Transverse colon (tissue), 4 donors: Measurements from ENCODE around the gene FAM163A. TPM values are rescaled to one million over a fixed set of nuclear protein-coding genes. Genes with fewer than 3 reads are reported as not detected.

Experiments
- DNase-seq: peaks from one replicate; pipeline ENCODE4 v3.0.0-alpha.2; 2019
- H3K27ac ChIP-seq, 4 donors: fragments of 200-600 bp; sonication (generic); 2 replicates each; pipeline ENCODE4 v1.5.1; 2016 to 2018; ENCODE audit warnings: inconsistent platforms in 4 of 4
- H3K27me3 ChIP-seq: fragments of 200-600 bp; sonication (generic); 2 replicates; pipeline ENCODE4 v1.5.1; 2017; ENCODE audit warnings: inconsistent platforms
- H3K36me3 ChIP-seq, 4 donors: fragments of 200-600 bp; sonication (generic); 2 replicates each; pipeline ENCODE4 v1.5.1; 2017 to 2019; ENCODE audit warnings: inconsistent platforms in 4 of 4
- H3K4me1 ChIP-seq, 4 donors: fragments of 200-600 bp; sonication (generic); 2 replicates each; pipeline ENCODE4 v1.5.1; 2017 to 2020; ENCODE audit warnings: inconsistent platforms in 4 of 4
- H3K4me3 ChIP-seq, 4 donors: fragments of 200-600 bp; sonication (generic); 1 replicate in 1 of 4; 2 replicates in 3 of 4; pipeline versions ENCODE4 v1.5.1 to v1.6.1; 2017 to 2019; ENCODE audit warnings: inconsistent platforms in 4 of 4
- H3K9me3 ChIP-seq, 2 donors: fragments of 200-600 bp; sonication (generic); 2 replicates each; pipeline ENCODE4 v1.5.1; 2017 to 2019; ENCODE audit warnings: inconsistent platforms in 2 of 2
- EP300 ChIP-seq: sonication (generic); formaldehyde crosslinking; IDR thresholded peaks from one replicate; pipeline ENCODE4 v1.6.1; 2017; ENCODE audit warnings: antibody characterized with exemption, low read depth
- POLR2A ChIP-seq: fragments of 450-650 bp; IDR thresholded peaks from one replicate; pipeline ENCODE4 v1.6.1; 2016; ENCODE audit warnings: antibody characterized with exemption, mild to moderate bottlenecking, moderate library complexity
- POLR2AphosphoS5 ChIP-seq, 3 donors: sonication (generic); formaldehyde crosslinking; IDR thresholded peaks; one replicate each; pipeline ENCODE4 v1.6.1; 2016; ENCODE audit warnings: antibody characterized with exemption in 3 of 3
- WGBS, 2 donors: methylation state at CpG; one replicate each; pipeline ENCODE4 v1.1.5; 2018; ENCODE audit warnings: low coverage in 1 of 2; 5-methylcytosine and 5-hydroxymethylcytosine counted together
- in situ Hi-C, 4 donors: fragments of 200-750 bp; cut with MboI; loops; one replicate each; pipeline versions ENCODE4 v1.15.0 to v1.15.1; 2017; ENCODE audit warnings: low sequenced_read_pairs in 3 of 4, low pct_ligation_motif_present in 1 of 4, low pct_unique_long_range_greater_than_20kb in 1 of 4
- intact Hi-C: fragments of 100-400 bp; cut with DNase I; formaldehyde crosslinking; loops from one replicate; pipeline ENCODE4 v1.15.1; 2023; ENCODE audit warnings: low total_unique reads
- total RNA-seq, 4 donors: library from RNA; depleted of rRNA; stranded (reverse); fragments of >200 nt; gene quantifications; one replicate each; pipeline ENCODE4 v1.1.0, GENCODE V29; 2016
- TF ChIP-seq, protein P1 (sequence below), 5 experiments: fragments of 200-600 bp in 3 of 5; fragments of 450-650 bp in 2 of 5; sonication (generic) in 3 of 5; IDR thresholded peaks; 1 replicate in 2 of 5; 2 replicates in 3 of 5; pipeline ENCODE4 v1.5.1; 2016 to 2017; ENCODE audit warnings: antibody characterized with exemption in 5 of 5, inconsistent platforms in 3 of 5, mild to moderate bottlenecking in 2 of 5, moderate library complexity in 1 of 5

The FAM163A gene
- total RNA-seq, 4 donors from 2014 or later: 0.14 to 0.60 (median 0.48) TPM; not detected in 1

GRCh38 chr1:179817056-179817455, 74.0 kb downstream of the FAM163A start:
- Histone ChIP-seq H3K4me1 (peaks cover 0 to 16% (median 9%) of the 10 kb centered on the region in 4 donors), H3K9me3 (no peaks in the 10 kb centered on the region), H3K4me3 (no peak overlapping the region), H3K36me3 (no peaks in the 10 kb centered on the region), H3K27me3 (no peaks in the 10 kb centered on the region), H3K27ac (no peak overlapping the region)
- intact Hi-C loops (no loop called here), in situ Hi-C loops (no loop called here)
- TF ChIP-seq EP300 (no peak), POLR2A (no peak)
- DNase-seq: no peak
- 92 to 97% methylated on average over 2 to 8 of the region's 8 CpGs for WGBS, 2 donors

GRCh38 chr1:179817789-179818188, 74.7 kb downstream of the FAM163A start:
- no peaks in the 10 kb centered on the region for H3K27me3 ChIP-seq
- no peak overlapping the region for H3K4me3 ChIP-seq
- no peak for DNase-seq
- intact Hi-C loops (no loop called here), in situ Hi-C loops (no loop called here)
- TF ChIP-seq POLR2A: no peak
- TF ChIP-seq, protein P1, sequence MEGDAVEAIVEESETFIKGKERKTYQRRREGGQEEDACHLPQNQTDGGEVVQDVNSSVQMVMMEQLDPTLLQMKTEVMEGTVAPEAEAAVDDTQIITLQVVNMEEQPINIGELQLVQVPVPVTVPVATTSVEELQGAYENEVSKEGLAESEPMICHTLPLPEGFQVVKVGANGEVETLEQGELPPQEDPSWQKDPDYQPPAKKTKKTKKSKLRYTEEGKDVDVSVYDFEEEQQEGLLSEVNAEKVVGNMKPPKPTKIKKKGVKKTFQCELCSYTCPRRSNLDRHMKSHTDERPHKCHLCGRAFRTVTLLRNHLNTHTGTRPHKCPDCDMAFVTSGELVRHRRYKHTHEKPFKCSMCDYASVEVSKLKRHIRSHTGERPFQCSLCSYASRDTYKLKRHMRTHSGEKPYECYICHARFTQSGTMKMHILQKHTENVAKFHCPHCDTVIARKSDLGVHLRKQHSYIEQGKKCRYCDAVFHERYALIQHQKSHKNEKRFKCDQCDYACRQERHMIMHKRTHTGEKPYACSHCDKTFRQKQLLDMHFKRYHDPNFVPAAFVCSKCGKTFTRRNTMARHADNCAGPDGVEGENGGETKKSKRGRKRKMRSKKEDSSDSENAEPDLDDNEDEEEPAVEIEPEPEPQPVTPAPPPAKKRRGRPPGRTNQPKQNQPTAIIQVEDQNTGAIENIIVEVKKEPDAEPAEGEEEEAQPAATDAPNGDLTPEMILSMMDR (IDR thresholded peaks at IDR 0.05): no peak
- TF ChIP-seq POLR2AphosphoS5 (IDR thresholded peaks at IDR 0.05): no peak
- no peak for TF ChIP-seq EP300
- peak overlapping the region in 1 of 4 donors; percentile 9 for H3K27ac ChIP-seq
- 73% methylated on average over 8 of the region's 8 CpGs; no CpG with 5 or more reads in 1 of the 2 donors for WGBS, 2 donors
- no peaks in the 10 kb centered on the region for H3K36me3 ChIP-seq
- H3K9me3 ChIP-seq: no peaks in the 10 kb centered on the region
- H3K4me1 ChIP-seq: peaks cover 0 to 16% (median 9%) of the 10 kb centered on the region in 4 donors

- Histone ChIP-seq H3K4me3 (no peak overlapping the region), H3K27me3 (no peaks in the 10 kb centered on the region), H3K9me3 (no peaks in the 10 kb centered on the region), H3K36me3 (no peaks in the 10 kb centered on the region), H3K4me1 (peaks cover 0 to 16% (median 9%) of the 10 kb centered on the region in 4 donors), H3K27ac (peak overlapping the region in 1 of 4 donors; percentile 9)
- intact Hi-C loops (no loop called here), in situ Hi-C loops (no loop called here)
- WGBS, 2 donors: 88 to 92% methylated on average over 6 to 7 of the region's 7 CpGs
- no peak for DNase-seq
- no peak for TF ChIP-seq POLR2AphosphoS5 (IDR thresholded peaks at IDR 0.05)
- no peak for TF ChIP-seq EP300
- TF ChIP-seq, protein P1 (IDR thresholded peaks at IDR 0.05): no peak
- TF ChIP-seq POLR2A: no peak
Observed at GRCh38 chr1:179818260-179818659, 75.2 kb downstream of the FAM163A start.

GRCh38 chr1:179818743-179819173, 75.7 kb downstream of the FAM163A start:
- WGBS, 2 donors: 55 to 78% methylated on average over 7 to 14 of the region's 14 CpGs
- Histone ChIP-seq H3K4me3 (no peak overlapping the region), H3K27me3 (no peaks in the 10 kb centered on the region), H3K9me3 (no peaks in the 10 kb centered on the region), H3K4me1 (peaks cover 0 to 16% (median 9%) of the 10 kb centered on the region in 4 donors), H3K36me3 (no peaks in the 10 kb centered on the region), H3K27ac (peak overlapping the region in 1 of 4 donors; percentile 9)
- intact Hi-C loops: no loop called here
- DNase-seq: no peak
- no peak for TF ChIP-seq EP300
- TF ChIP-seq, protein P1 (IDR thresholded peaks at IDR 0.05): no peak
- no peak for TF ChIP-seq POLR2A
- no peak for TF ChIP-seq POLR2AphosphoS5 (IDR thresholded peaks at IDR 0.05)
- in situ Hi-C loops: no loop called here
